BLaER1 (cell line): ENCODE data around the gene VEPH1.

ENCODE experiments used
- H3K27ac ChIP-seq: shearing (Covaris generic); formaldehyde crosslinking; 2 replicates; pipeline ENCODE4 v1.8.1; 2022
- H3K27me3 ChIP-seq: shearing (Covaris generic); formaldehyde crosslinking; 2 replicates; pipeline ENCODE4 v1.8.1; 2022
- H3K36me3 ChIP-seq: shearing (Covaris generic); formaldehyde crosslinking; 2 replicates; pipeline ENCODE4 v1.8.1; 2022
- H3K4me1 ChIP-seq: shearing (Covaris generic); formaldehyde crosslinking; 2 replicates; pipeline ENCODE4 v1.8.1; 2022
- H3K4me2 ChIP-seq: shearing (Covaris generic); formaldehyde crosslinking; 2 replicates; pipeline ENCODE4 v1.8.1; 2022
- H3K4me3 ChIP-seq: shearing (Covaris generic); formaldehyde crosslinking; 2 replicates; pipeline ENCODE4 v1.8.1; 2022
- H3K9ac ChIP-seq: shearing (Covaris generic); formaldehyde crosslinking; 2 replicates; pipeline ENCODE4 v1.8.1; 2022
- H3K9me3 ChIP-seq: shearing (Covaris generic); formaldehyde crosslinking; 2 replicates; pipeline ENCODE4 v1.8.1; 2022
- H4K20me1 ChIP-seq: shearing (Covaris generic); formaldehyde crosslinking; 2 replicates; pipeline ENCODE4 v1.8.1; 2022
- Cebpa-rat ChIP-seq: shearing (Covaris generic); IDR thresholded peaks from 2 replicates; pipeline ENCODE4 v1.8.1; 2022

VEPH1 gene

DNA sequence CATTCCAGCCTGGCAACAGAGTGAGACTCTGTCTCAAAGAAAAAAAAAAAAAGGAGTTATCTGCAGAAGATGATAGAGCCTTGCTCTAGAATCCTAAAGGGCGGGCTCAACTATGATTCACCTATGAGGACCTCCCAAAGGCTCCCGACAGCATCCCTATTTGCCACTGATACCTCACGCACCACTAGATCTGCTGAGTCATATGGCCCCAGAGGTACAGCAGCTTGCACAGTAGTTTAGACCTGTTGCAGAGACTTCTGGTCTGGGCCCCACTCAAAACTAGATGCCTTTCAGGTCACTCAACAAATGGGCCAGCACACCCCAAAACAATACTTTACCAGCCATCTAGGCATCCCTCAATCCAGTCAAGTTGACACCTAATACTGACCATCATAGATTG, 104.6 kb downstream of the VEPH1 start:
- H3K27ac ChIP-seq, result no peak overlapping the region
- no peak for TF ChIP-seq Cebpa-rat
- no peaks in the 10 kb centered on the region for H3K4me1 ChIP-seq
- H3K4me3 ChIP-seq, result no peak overlapping the region
- H3K9ac ChIP-seq, result no peak overlapping the region
- H3K9me3 ChIP-seq, result no peaks in the 10 kb centered on the region
- no peaks in the 10 kb centered on the region for H4K20me1 ChIP-seq
- H3K36me3 ChIP-seq, result no peaks in the 10 kb centered on the region
- no peak overlapping the region for H3K4me2 ChIP-seq
- H3K27me3 ChIP-seq, result no peaks in the 10 kb centered on the region

DNA sequence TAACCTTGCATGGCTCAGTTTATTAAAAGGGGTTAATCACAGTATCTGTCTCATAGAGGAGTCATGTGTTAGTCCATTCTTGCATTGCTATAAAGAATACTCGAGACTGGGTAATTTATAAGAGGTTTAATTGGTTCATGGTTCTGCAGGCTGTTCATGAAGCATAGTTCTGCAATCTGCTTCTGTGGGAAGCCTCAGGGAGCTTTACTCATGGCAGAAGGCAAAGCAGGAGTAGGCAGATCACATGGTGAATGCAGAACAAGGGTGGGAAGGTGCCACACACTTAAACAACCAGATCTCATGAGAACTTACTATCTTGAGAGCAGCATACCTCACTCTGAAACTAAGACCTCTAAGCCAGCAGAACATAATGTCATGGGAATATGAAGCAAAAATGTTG, 108.8 kb downstream of the VEPH1 start:
- H3K36me3 ChIP-seq, result peaks cover 5% of the 10 kb centered on the region; the same call in 1 of the 2 replicates
- no peak overlapping the region for H3K4me3 ChIP-seq
- no peaks in the 10 kb centered on the region for H4K20me1 ChIP-seq
- H3K27ac ChIP-seq, result no peak overlapping the region
- H3K4me1 ChIP-seq, result no peaks in the 10 kb centered on the region
- no peaks in the 10 kb centered on the region for H3K27me3 ChIP-seq
- peaks cover 8% of the 10 kb centered on the region; the same call in 1 of the 2 replicates for H3K9me3 ChIP-seq
- no peak overlapping the region for H3K4me2 ChIP-seq
- TF ChIP-seq Cebpa-rat, result no peak
- no peak overlapping the region for H3K9ac ChIP-seq

DNA sequence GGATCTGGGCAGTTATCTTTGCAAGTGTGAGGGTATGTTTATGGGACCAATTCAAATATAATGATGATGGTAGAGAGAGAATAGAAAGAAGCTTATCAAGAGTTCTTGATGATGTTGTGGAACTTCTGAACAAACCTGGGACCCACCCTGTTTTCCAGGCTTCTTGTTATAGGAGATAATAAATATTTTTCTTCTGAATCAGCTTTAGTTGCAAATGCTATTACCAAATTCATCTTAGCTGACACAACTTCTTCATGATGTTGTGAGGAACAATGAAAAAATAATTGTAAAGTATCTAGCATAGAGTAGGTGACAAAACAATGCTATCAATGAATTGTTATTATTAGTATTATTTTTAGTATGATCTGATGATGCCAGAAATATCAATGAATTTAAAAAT, 110.1 kb downstream of the VEPH1 start:
- TF ChIP-seq Cebpa-rat, result no peak
- Histone ChIP-seq H4K20me1 (no peaks in the 10 kb centered on the region), H3K27ac (no peak overlapping the region), H3K4me3 (no peak overlapping the region), H3K9me3 (peaks cover 8% of the 10 kb centered on the region; the same call in 1 of the 2 replicates), H3K4me1 (no peaks in the 10 kb centered on the region), H3K27me3 (no peaks in the 10 kb centered on the region), H3K9ac (no peak overlapping the region), H3K4me2 (no peak overlapping the region), H3K36me3 (peaks cover 5% of the 10 kb centered on the region; the same call in 1 of the 2 replicates)

DNA sequence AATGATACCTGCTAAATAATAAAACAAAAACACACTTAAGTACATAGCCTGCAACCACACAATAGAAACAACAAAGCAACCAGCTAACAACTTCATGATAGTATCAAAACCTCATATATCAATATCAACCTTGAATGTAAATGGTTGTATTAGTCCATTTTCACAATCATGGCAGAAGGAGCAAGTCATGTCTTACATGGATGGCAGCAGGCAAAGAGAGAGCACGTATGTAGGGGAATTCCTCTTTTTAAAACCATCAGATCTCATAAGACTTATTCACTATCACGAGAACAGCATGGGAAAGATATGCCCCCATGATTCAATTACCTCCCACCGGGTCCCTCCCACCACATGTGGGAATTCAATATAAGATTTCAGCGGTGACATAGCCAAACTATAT, 111.1 kb downstream of the VEPH1 start:
- TF ChIP-seq Cebpa-rat, result no peak
- H3K27me3 ChIP-seq, result no peaks in the 10 kb centered on the region
- H4K20me1 ChIP-seq, result no peaks in the 10 kb centered on the region
- no peak overlapping the region for H3K9ac ChIP-seq
- peaks cover 5% of the 10 kb centered on the region; the same call in 1 of the 2 replicates for H3K36me3 ChIP-seq
- no peak overlapping the region for H3K4me3 ChIP-seq
- H3K4me1 ChIP-seq, result no peaks in the 10 kb centered on the region
- no peak overlapping the region for H3K27ac ChIP-seq
- H3K9me3 ChIP-seq, result peaks cover 8% of the 10 kb centered on the region; the same call in 1 of the 2 replicates
- H3K4me2 ChIP-seq, result no peak overlapping the region

DNA sequence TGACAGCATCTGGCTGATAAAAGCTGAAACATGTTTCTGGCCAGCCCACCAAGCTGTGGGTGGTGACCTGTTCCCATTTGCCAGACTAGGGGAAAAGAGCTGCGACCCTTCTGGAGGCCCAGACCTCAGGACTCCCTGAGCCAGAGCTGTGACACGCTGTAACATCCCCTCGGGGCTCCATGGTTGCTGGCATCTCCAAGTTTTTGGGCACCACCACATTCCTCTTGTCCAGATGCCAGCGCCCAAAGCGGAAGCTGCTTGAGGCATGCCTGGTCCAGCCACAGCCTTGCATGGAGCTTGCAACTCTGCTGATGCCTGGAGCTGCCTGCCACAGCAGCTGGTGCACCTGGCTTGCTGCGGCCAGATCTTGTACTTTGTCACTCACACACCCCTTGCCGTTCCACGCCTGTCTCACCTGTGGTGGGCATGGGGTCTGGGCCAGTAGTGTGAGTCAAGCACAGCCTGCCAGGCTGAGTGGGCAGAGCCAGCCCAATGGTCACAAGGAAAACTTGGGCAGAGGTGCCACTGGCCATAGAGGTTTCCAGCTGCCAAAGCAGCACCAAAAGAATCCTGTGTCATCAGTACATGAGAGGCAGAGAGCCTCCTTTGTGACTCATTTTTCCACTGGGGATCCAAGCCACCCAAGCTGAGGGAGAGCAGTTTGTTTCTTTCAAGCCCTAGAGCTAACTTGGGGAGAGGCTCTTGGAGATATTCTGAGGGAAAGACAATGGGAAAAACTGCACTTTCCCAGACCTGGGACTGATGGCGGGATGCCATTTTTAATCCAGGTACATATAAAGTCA, 112.3 kb downstream of the VEPH1 start:
- Histone ChIP-seq H3K9ac (no peak overlapping the region), H4K20me1 (no peaks in the 10 kb centered on the region), H3K4me2 (no peak overlapping the region), H3K4me1 (no peaks in the 10 kb centered on the region), H3K27ac (no peak overlapping the region), H3K36me3 (peaks cover 5% of the 10 kb centered on the region; the same call in 1 of the 2 replicates), H3K9me3 (peaks cover 8% of the 10 kb centered on the region; the same call in 1 of the 2 replicates), H3K4me3 (no peak overlapping the region), H3K27me3 (no peaks in the 10 kb centered on the region)
- no peak for TF ChIP-seq Cebpa-rat

DNA sequence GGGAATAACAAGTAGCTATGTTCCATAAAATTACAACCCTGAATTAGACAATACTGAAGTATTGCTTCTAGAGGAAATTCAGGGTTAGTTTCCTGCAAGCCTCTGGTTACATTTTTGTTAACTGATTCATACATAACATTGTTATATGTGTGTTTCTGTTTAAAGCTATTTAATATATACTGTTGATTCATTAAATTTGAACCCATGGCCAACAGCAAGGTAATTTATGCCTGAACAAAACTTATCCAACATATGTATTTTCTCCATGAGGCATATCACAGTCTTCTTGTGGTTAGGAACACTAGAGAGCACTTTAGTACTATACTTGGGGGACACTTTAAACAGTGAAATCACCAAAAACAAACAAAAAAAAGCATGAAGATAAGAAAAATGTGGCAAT, 114.2 kb downstream of the VEPH1 start:
- no peak overlapping the region for H3K9ac ChIP-seq
- peaks cover 5% of the 10 kb centered on the region; the same call in 1 of the 2 replicates for H3K36me3 ChIP-seq
- H3K27ac ChIP-seq, result no peak overlapping the region
- no peak for TF ChIP-seq Cebpa-rat
- H3K4me1 ChIP-seq, result no peaks in the 10 kb centered on the region
- H3K4me3 ChIP-seq, result no peak overlapping the region
- H3K4me2 ChIP-seq, result no peak overlapping the region
- H3K9me3 ChIP-seq, result peaks cover 8% of the 10 kb centered on the region; the same call in 1 of the 2 replicates
- H3K27me3 ChIP-seq, result no peaks in the 10 kb centered on the region
- no peaks in the 10 kb centered on the region for H4K20me1 ChIP-seq

DNA sequence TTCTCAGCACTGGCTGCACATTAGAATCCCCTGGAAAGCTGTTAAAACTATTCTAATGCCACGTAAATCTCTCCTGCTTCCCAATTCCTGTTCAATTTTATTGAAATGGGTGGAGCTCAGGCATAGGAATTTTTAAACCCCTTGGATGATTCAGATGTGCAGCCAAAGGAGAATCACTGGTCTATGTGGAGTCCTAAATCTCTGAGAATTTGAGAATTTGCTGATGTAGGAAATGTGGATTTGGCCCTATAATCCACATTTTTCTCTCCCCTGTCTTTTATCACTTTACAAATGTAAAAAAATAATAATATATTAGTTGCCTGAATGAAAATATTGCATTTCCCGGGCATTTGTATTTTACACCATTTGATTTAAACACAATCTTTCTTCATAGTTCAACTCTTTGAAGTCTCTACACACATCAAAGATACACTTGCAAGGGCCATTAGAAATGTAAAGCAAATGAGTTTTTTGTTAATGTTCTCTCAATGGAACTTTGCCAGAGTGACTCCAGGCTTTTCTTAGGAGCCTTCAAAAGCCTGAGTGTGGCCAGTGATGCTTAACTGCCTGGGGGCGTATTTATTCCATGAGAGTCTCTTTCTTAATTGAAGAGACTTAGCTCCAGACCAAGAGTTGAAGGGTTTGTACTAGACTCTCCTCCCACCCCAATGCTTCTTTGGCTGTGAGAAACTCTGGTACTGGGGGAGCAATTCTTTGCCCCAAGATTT, 115.3 kb downstream of the VEPH1 start:
- Histone ChIP-seq H3K4me1 (no peaks in the 10 kb centered on the region), H3K27me3 (no peaks in the 10 kb centered on the region), H3K4me2 (no peak overlapping the region), H3K4me3 (no peak overlapping the region), H3K9me3 (peaks cover 8% of the 10 kb centered on the region; the same call in 1 of the 2 replicates), H3K27ac (no peak overlapping the region), H3K36me3 (peaks cover 5% of the 10 kb centered on the region; the same call in 1 of the 2 replicates), H4K20me1 (no peaks in the 10 kb centered on the region), H3K9ac (no peak overlapping the region)
- TF ChIP-seq Cebpa-rat, result no peak

DNA sequence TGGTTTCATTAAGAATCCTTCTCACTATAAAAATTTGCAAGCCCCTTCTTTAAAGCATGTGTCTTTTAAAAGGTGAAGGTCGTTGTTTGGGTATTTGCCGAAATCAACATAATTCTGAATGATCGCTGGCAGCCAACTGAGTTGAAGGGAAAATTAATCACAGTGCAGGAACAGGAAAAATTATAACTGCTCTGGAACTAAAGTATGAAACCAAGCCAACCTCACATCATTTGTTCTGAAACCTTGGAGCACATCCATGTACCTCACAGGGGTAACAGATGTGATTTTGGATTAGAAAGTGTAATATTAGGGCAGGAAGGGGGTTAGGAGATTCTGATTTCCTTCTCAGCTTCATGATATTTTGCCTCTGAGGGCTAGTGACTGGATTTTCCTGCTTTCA, 118.7 kb downstream of the VEPH1 start:
- H3K36me3 ChIP-seq, result no peaks in the 10 kb centered on the region
- no peak overlapping the region for H3K4me2 ChIP-seq
- no peak overlapping the region for H3K4me3 ChIP-seq
- H3K9me3 ChIP-seq, result no peaks in the 10 kb centered on the region
- H4K20me1 ChIP-seq, result no peaks in the 10 kb centered on the region
- no peaks in the 10 kb centered on the region for H3K27me3 ChIP-seq
- H3K9ac ChIP-seq, result no peak overlapping the region
- no peak for TF ChIP-seq Cebpa-rat
- H3K27ac ChIP-seq, result no peak overlapping the region
- no peaks in the 10 kb centered on the region for H3K4me1 ChIP-seq

DNA sequence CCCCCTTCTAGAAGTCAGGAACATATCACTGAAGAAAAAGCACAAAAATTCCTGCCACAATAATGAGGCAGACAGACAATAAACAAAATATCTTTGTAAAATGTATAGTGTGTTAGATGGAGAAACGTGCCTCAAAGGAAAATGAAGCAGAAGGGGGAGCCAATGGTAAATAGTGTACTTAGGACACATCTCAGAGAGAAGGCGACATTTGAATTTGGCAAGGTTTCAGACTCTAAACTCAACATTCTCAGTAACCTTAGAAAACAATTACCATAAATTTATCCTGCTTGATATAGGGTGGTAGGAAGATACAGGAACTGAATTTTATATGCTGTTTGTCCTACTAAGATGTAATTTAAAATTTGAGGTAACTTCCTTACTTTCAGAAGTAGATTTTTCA, 119.2 kb downstream of the VEPH1 start:
- H3K9me3 ChIP-seq, result no peaks in the 10 kb centered on the region
- no peak overlapping the region for H3K27ac ChIP-seq
- no peaks in the 10 kb centered on the region for H3K4me1 ChIP-seq
- H3K4me3 ChIP-seq, result no peak overlapping the region
- no peak for TF ChIP-seq Cebpa-rat
- no peaks in the 10 kb centered on the region for H3K27me3 ChIP-seq
- H3K36me3 ChIP-seq, result no peaks in the 10 kb centered on the region
- no peak overlapping the region for H3K9ac ChIP-seq
- no peaks in the 10 kb centered on the region for H4K20me1 ChIP-seq
- no peak overlapping the region for H3K4me2 ChIP-seq

DNA sequence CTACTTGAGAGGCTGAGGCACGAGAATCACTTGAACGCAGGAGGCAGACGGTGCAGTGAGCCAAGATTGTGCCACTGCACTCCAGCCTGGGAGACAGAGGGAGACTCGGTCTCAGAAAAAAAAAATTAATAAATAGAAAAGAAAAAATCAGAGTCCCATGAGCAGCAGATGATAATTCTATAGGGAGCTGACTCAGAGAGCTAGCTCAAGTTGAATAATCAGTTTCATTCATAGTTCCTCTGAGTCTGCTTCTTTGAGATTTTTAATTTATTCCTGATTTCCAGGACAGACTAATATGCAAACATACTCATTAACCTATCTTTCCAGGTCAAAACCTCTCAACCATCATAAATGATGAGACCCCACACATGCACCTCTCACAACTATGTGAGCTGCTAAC, 121.6 kb downstream of the VEPH1 start:
- Histone ChIP-seq H3K36me3 (no peaks in the 10 kb centered on the region), H3K27ac (no peak overlapping the region), H3K4me1 (no peaks in the 10 kb centered on the region), H4K20me1 (no peaks in the 10 kb centered on the region), H3K9me3 (no peaks in the 10 kb centered on the region), H3K4me3 (no peak overlapping the region), H3K9ac (no peak overlapping the region), H3K27me3 (no peaks in the 10 kb centered on the region), H3K4me2 (no peak overlapping the region)
- TF ChIP-seq Cebpa-rat, result no peak
